HEK293T (cell line): ENCODE data around the gene MPZL3.

ENCODE experiments used
- CTCF ChIA-PET: fragments of 350-600 bp; formaldehyde crosslinking; extraction: SDS; loops from one replicate; lab custom pipeline; 2021; ENCODE audit warnings: antibody characterized with exemption, inconsistent platforms; lab: Yijun Ruan, JAX
- POLR2A ChIA-PET: fragments of 350-600 bp; formaldehyde crosslinking; extraction: SDS; loops from one replicate; lab custom pipeline; 2020; ENCODE audit warnings: antibody characterized with exemption, inconsistent platforms; lab: Yijun Ruan, JAX
- DNase-seq: peaks from one replicate; pipeline ENCODE4 v3.0.0; 2012; ENCODE audit warnings: mixed read lengths; ENCODE audit errors: extremely low spot score
- ARNT ChIP-seq: fragments of 450-650 bp; IDR thresholded peaks from 2 replicates; pipeline ENCODE4 v1.6.1; 2017; ENCODE audit warnings: mild to moderate bottlenecking
- BHLHE40 ChIP-seq: fragments of 450-650 bp; IDR thresholded peaks from 2 replicates; pipeline ENCODE4 v1.6.1; 2016; ENCODE audit warnings: mild to moderate bottlenecking, moderate library complexity, borderline replicate concordance
- CTBP1 ChIP-seq: fragments of 450-650 bp; IDR thresholded peaks from 2 replicates; pipeline ENCODE4 v1.6.1; 2016; ENCODE audit warnings: borderline replicate concordance
- ELF4 ChIP-seq: fragments of 450-650 bp; IDR thresholded peaks from 2 replicates; pipeline ENCODE4 v1.6.1; 2017; ENCODE audit warnings: antibody characterized with exemption
- FOXA1 ChIP-seq: fragments of 450-650 bp; IDR thresholded peaks from 2 replicates; pipeline ENCODE4 v1.6.1; 2016; ENCODE audit warnings: mild to moderate bottlenecking
- FOXK2 ChIP-seq: fragments of 450-650 bp; IDR thresholded peaks from 2 replicates; pipeline ENCODE4 v1.6.1; 2016; ENCODE audit warnings: mild to moderate bottlenecking
- FOXM1 ChIP-seq: fragments of 450-650 bp; IDR thresholded peaks from 2 replicates; pipeline ENCODE4 v1.6.1; 2017; ENCODE audit warnings: mild to moderate bottlenecking, borderline replicate concordance
- HDGF ChIP-seq: fragments of 450-650 bp; IDR thresholded peaks from 2 replicates; pipeline ENCODE4 v1.6.1; 2017; ENCODE audit warnings: antibody characterized with exemption, borderline replicate concordance
- L3MBTL2 ChIP-seq: fragments of 450-650 bp; conservative IDR thresholded peaks from 2 replicates; pipeline ENCODE4 v1.6.1; 2016; ENCODE audit warnings: mild to moderate bottlenecking
- LEF1 ChIP-seq: fragments of 450-650 bp; IDR thresholded peaks from 2 replicates; pipeline ENCODE4 v1.6.1; 2017; ENCODE audit warnings: mild to moderate bottlenecking, borderline replicate concordance
- NFRKB ChIP-seq: fragments of 450-650 bp; IDR thresholded peaks from 2 replicates; pipeline ENCODE4 v1.6.1; 2016; ENCODE audit warnings: mild to moderate bottlenecking, moderate library complexity
- PKNOX1 ChIP-seq: fragments of 450-650 bp; IDR thresholded peaks from 2 replicates; pipeline ENCODE4 v1.6.1; 2016
- SP1 ChIP-seq: fragments of 450-650 bp; IDR thresholded peaks from 2 replicates; pipeline ENCODE4 v1.6.1; 2017
- SUZ12 ChIP-seq: fragments of 450-650 bp; IDR thresholded peaks from 2 replicates; pipeline ENCODE4 v1.6.1; 2016; ENCODE audit warnings: mild to moderate bottlenecking
- TARDBP ChIP-seq: fragments of 450-650 bp; IDR thresholded peaks from 2 replicates; pipeline ENCODE4 v1.6.1; 2016
- ZNF384 ChIP-seq: fragments of 450-650 bp; IDR thresholded peaks from 2 replicates; pipeline ENCODE4 v1.6.1; 2016

Gene MPZL3

GRCh38 chr11:118283037-118283636 lies 31.0 kb upstream of the MPZL3 start:
- CTCF ChIA-PET, result no interaction called here
- POLR2A ChIA-PET, result no interaction called here
- no peak for DNase-seq
- TF ChIP-seq FOXM1 (no peak), FOXA1 (no peak), SUZ12 (no peak), HDGF (no peak), ELF4 (no peak), ARNT (no peak), ZNF384 (no peak), LEF1 (no peak), PKNOX1 (no peak), FOXK2 (no peak), L3MBTL2 (no peak), SP1 (no peak), BHLHE40 (no peak), NFRKB (no peak)

GRCh38 chr11:118282606-118283005 lies 30.4 kb upstream of the MPZL3 start:
- ChIA-PET CTCF (no interaction called here), POLR2A (no interaction called here)
- TF ChIP-seq TARDBP (no peak), HDGF (no peak), SUZ12 (no peak), ELF4 (no peak)
- no peak for DNase-seq

- CTCF ChIA-PET, result no interaction called here
- POLR2A ChIA-PET, result no interaction called here
- DNase-seq, result no peak
- TF ChIP-seq HDGF (no peak), SP1 (no peak), FOXA1 (no peak), ARNT (no peak), LEF1 (no peak), ELF4 (no peak), TARDBP (no peak), NFRKB (no peak), CTBP1 (no peak), FOXK2 (no peak), BHLHE40 (no peak), ZNF384 (no peak)
Observed at GRCh38 chr11:118281284-118281683, 29.1 kb upstream of the MPZL3 start.

- CTCF ChIA-PET, result interaction anchor here (0.9 to 1.0 kb wide), 2 partner anchors 18 to 79 kb away, joined by 3 to 4 read pairs; no protein-coding TSS in a partner anchor
Observed at GRCh38 chr11:118277312-118277711, 25.1 kb upstream of the MPZL3 start.

GRCh38 chr11:118276422-118276821 lies 24.3 kb upstream of the MPZL3 start:
- TF ChIP-seq ZNF384 (no peak), TARDBP (no peak), PKNOX1 (no peak), LEF1 (no peak), BHLHE40 (no peak), FOXM1 (no peak), NFRKB (no peak), SUZ12 (no peak), FOXA1 (no peak), CTBP1 (no peak), L3MBTL2 (no peak), HDGF (no peak), ELF4 (no peak), SP1 (no peak), FOXK2 (no peak), ARNT (no peak)
- ChIA-PET POLR2A (no interaction called here), CTCF (no interaction called here)
- no peak for DNase-seq

More at GRCh38 chr11:118277312-118277711, 25.1 kb upstream of the MPZL3 start:
- TF ChIP-seq ARNT, result no peak
- no peak for TF ChIP-seq LEF1
- no peak for TF ChIP-seq SUZ12
- TF ChIP-seq FOXK2, result no peak
- TF ChIP-seq BHLHE40, result no peak
- TF ChIP-seq NFRKB, result no peak
- TF ChIP-seq ZNF384, result no peak
- no peak for TF ChIP-seq FOXM1
- TF ChIP-seq L3MBTL2, result no peak
- POLR2A ChIA-PET, result interaction anchor here (0.9 kb wide), 1 partner anchor 25 kb away, joined by 3 read pairs; the partner anchor contains the start of gene MPZL3
- DNase-seq, result no peak

- CTCF ChIA-PET, result no interaction called here
- no peak for DNase-seq
- TF ChIP-seq ZNF384, result no peak
- TF ChIP-seq ELF4, result no peak
- TF ChIP-seq FOXA1, result no peak
- TF ChIP-seq CTBP1, result no peak
- TF ChIP-seq FOXM1, result no peak
- TF ChIP-seq L3MBTL2, result no peak
- TF ChIP-seq LEF1, result no peak
- no peak for TF ChIP-seq PKNOX1
- TF ChIP-seq HDGF, result no peak
- TF ChIP-seq NFRKB, result no peak
- POLR2A ChIA-PET, result no interaction called here
Observed at GRCh38 chr11:118275176-118275575, 23.0 kb upstream of the MPZL3 start.
